A549 (cell line): ENCODE measurements around the gene ISG15. TPM values are rescaled to one million over a fixed set of nuclear protein-coding genes. Genes with fewer than 3 reads are reported as not detected.
"Not testable (repeated sequence)": the region's sequence is repeated elsewhere in the genome, so short reads cannot be mapped to it uniquely, and the experiment has no call there.

Source experiments
- ATAC-seq, 2 experiments: fragments of 200-7000 bp in 1 of 2; fragments of >200 bp in 1 of 2; cut with Nextera tagmentation in 1 of 2; cut with Tn5 transposase in 1 of 2; 3 replicates each; pipeline versions ENCODE4 v1.8.0 to v1.9.1; 2018 to 2020; ENCODE audit warnings: mild to moderate bottlenecking in 1 of 2, moderate library complexity in 1 of 2
- CTCF ChIA-PET: fragments of 300-600 bp; sonication (Branson Sonifier 250); formaldehyde crosslinking; extraction: SDS; loops from one replicate; lab custom pipeline; 2021; ENCODE audit warnings: antibody characterized with exemption, inconsistent platforms; lab: Yijun Ruan, JAX
- POLR2A ChIA-PET: fragments of 350-600 bp; formaldehyde crosslinking; extraction: SDS; loops from one replicate; lab custom pipeline; 2021; ENCODE audit warnings: antibody characterized with exemption, inconsistent platforms; lab: Yijun Ruan, JAX
- DNase-seq, 2 experiments: peaks; one replicate each; pipeline versions ENCODE4 v3.0.0 to v3.0.0-alpha.2; 2011 to 2016; ENCODE audit warnings: low read depth in 1 of 2, low spot score in 1 of 2
- FAIRE-seq: peaks from 2 replicates; lab custom pipeline; 2011; peaks lifted over from hg19 to GRCh38; lab: Jason Lieb, UNC
- H3K27ac ChIP-seq, 2 experiments: fragments of >200 bp; sonication (Bioruptor Twin); formaldehyde crosslinking; 3 replicates each; pipeline ENCODE4 v1.5.1; 2016 to 2017
- H3K4me1 ChIP-seq: fragments of >200 bp; sonication (Bioruptor Twin); formaldehyde crosslinking; 3 replicates; pipeline ENCODE4 v1.6.1; 2016
- H3K4me2 ChIP-seq: fragments of >200 bp; sonication (Bioruptor Twin); formaldehyde crosslinking; 3 replicates; pipeline ENCODE4 v1.6.1; 2016
- H3K4me3 ChIP-seq: fragments of >200 bp; sonication (Bioruptor Twin); formaldehyde crosslinking; 3 replicates; pipeline ENCODE4 v1.5.1; 2016
- H3K9me3 ChIP-seq: fragments of >200 bp; sonication (Bioruptor Twin); formaldehyde crosslinking; 3 replicates; pipeline ENCODE4 v1.6.1; 2016
- CBX2 ChIP-seq: fragments of 200-600 bp; sonication (generic); IDR thresholded peaks from 2 replicates; pipeline ENCODE4 v1.6.1; 2016; ENCODE audit warnings: low read depth, mild to moderate bottlenecking, borderline replicate concordance
- CEBPB ChIP-seq, 2 experiments: fragments of >200 bp in 1 of 2; sonication (Bioruptor Twin) in 1 of 2; formaldehyde crosslinking in 1 of 2; IDR thresholded peaks; 2 replicates each; pipeline ENCODE4 v1.6.1; 2012 to 2016
- E2F6 ChIP-seq: IDR thresholded peaks from 2 replicates; pipeline ENCODE4 v1.6.1; 2012; ENCODE audit warnings: low read depth, borderline replicate concordance
- EHF ChIP-seq: fragments of 250-450 bp; sonication (Bioruptor Pico); IDR thresholded peaks from 2 replicates; pipeline ENCODE4 v1.5.0; 2020; ENCODE audit warnings: mild to moderate bottlenecking
- ELK1 ChIP-seq: fragments of 150-350 bp; IDR thresholded peaks from 2 replicates; pipeline ENCODE4 v1.6.1; 2014; ENCODE audit warnings: low read depth, mild to moderate bottlenecking, low read length
- EP300 ChIP-seq, 2 experiments: fragments of >200 bp; sonication (Bioruptor Twin); formaldehyde crosslinking; IDR thresholded peaks; 2 replicates in 1 of 2; 3 replicates in 1 of 2; pipeline ENCODE4 v1.6.1; 2016 to 2017
- HES2 ChIP-seq: fragments of >200 bp; sonication (Bioruptor Twin); formaldehyde crosslinking; IDR thresholded peaks from 2 replicates; pipeline ENCODE4 v1.6.1; 2016
- HOXA7 ChIP-seq: fragments of 250-450 bp; sonication (Bioruptor Pico); IDR thresholded peaks from 2 replicates; pipeline ENCODE4 v1.5.0; 2020; ENCODE audit warnings: mild to moderate bottlenecking, moderate library complexity
- HOXB5 ChIP-seq: fragments of 250-450 bp; sonication (Bioruptor Pico); IDR thresholded peaks from 2 replicates; pipeline ENCODE4 v1.5.0; 2020; ENCODE audit warnings: mild to moderate bottlenecking, moderate library complexity
- KDM5A ChIP-seq: fragments of 200-600 bp; sonication (generic); IDR thresholded peaks from 2 replicates; pipeline ENCODE4 v1.6.1; 2016; ENCODE audit warnings: antibody characterized with exemption, mild to moderate bottlenecking
- MAZ ChIP-seq: fragments of 150-350 bp; IDR thresholded peaks from 2 replicates; pipeline ENCODE4 v1.6.1; 2014; ENCODE audit warnings: antibody characterized with exemption, low read depth, low read length, borderline replicate concordance
- NFE2L2 ChIP-seq: fragments of 150-350 bp; conservative IDR thresholded peaks from 2 replicates; pipeline ENCODE4 v1.6.1; 2014; ENCODE audit warnings: low read length
- NR3C1 ChIP-seq: fragments of >200 bp; sonication (Bioruptor Twin); formaldehyde crosslinking; IDR thresholded peaks from 3 replicates; pipeline ENCODE4 v1.6.1; 2017
- SREBF2 ChIP-seq: fragments of 450-650 bp; IDR thresholded peaks from 2 replicates; pipeline ENCODE4 v1.6.1; 2014; ENCODE audit warnings: mild to moderate bottlenecking, moderate library complexity
- WGBS: methylation state at CpG from one replicate; pipeline ENCODE4 v1.1.6; 2017; ENCODE audit errors: missing lambda C conversion rate; 5-methylcytosine and 5-hydroxymethylcytosine counted together
- polyA plus RNA-seq, 4 experiments: library from polyadenylated mRNA; depleted of rRNA in 3 of 4; stranded (reverse); fragments of >200 nt; fragmentation: RNase III in 1 of 4; extraction: RNeasy Plus Mini Kit Qiagen cat#74134 plus additional on column Dnase treatment in 1 of 4; gene quantifications; 2 replicates in 3 of 4; 3 replicates in 1 of 4; pipeline ENCODE4 v1.2.3, GENCODE V29; 2011 to 2017

ISG15 gene
- polyA plus RNA-seq, 2 of the 4 experiments (the other 2 are of a cell fraction): 4.6 to 11.2 TPM

GRCh38 chr1:985126-985525, 28.2 kb upstream of the ISG15 start:
- FAIRE-seq (no peak), ATAC-seq (no peak), DNase-seq (no peak)
- H3K4me2 ChIP-seq: no peak overlapping the region
- no peak overlapping the region for H3K27ac ChIP-seq
- no peaks in the 10 kb centered on the region for H3K9me3 ChIP-seq
- no peak overlapping the region for H3K4me3 ChIP-seq
- ChIA-PET POLR2A (no interaction called here), CTCF (interaction anchor here (0.7 to 7.6 kb wide), 13 partner anchors 9 to 330 kb away, joined by 3 to 126 read pairs (median 4); partner anchors contain the start of genes HES4 and ISG15)
- no peaks in the 10 kb centered on the region for H3K4me1 ChIP-seq
- WGBS: 69% methylated on average over 13 of the region's 13 CpGs
- TF ChIP-seq CBX2 (no peak), ELK1 (no peak), HES2 (no peak), NFE2L2 (no peak), E2F6 (no peak), EHF (CRISPR knock-in tag) (no peak), KDM5A (no peak), CEBPB (IDR thresholded peaks at IDR 0.05) (no peak)

GRCh38 chr1:988061-988460, 25.2 kb upstream of the ISG15 start:
- H3K4me1 ChIP-seq, ATAC-seq, H3K27ac ChIP-seq, POLR2A ChIA-PET, DNase-seq, H3K4me2 ChIP-seq, H3K4me3 ChIP-seq, FAIRE-seq: not testable (repeated sequence)
- WGBS: 79% methylated on average over 5 of the region's 5 CpGs
- H3K9me3 ChIP-seq: peaks cover 14% of the 10 kb centered on the region; the same call in 2 of the 3 replicates
- CTCF ChIA-PET: interaction anchor here (0.7 to 1.5 kb wide), 2 partner anchors 15 to 76 kb away, joined by 4 to 7 read pairs; no protein-coding TSS in a partner anchor

GRCh38 chr1:991275-991674, 22.0 kb upstream of the ISG15 start:
- ChIA-PET CTCF (interaction anchor here (1.7 to 4.9 kb wide), 7 partner anchors 7 to 300 kb away, joined by 3 to 48 read pairs (median 7); no protein-coding TSS in a partner anchor), POLR2A (interaction anchor here (0.6 kb wide), 1 partner anchor 416 kb away, joined by 3 read pairs; the partner anchor contains the start of gene MRPL20)
- 97% methylated on average over 6 of the region's 6 CpGs for WGBS
- peaks cover 14% of the 10 kb centered on the region; the same call in 2 of the 3 replicates for H3K9me3 ChIP-seq
- not testable (repeated sequence) for H3K27ac ChIP-seq, H3K4me3 ChIP-seq, H3K4me1 ChIP-seq, FAIRE-seq, H3K4me2 ChIP-seq, ATAC-seq, DNase-seq

GRCh38 chr1:991895-992294, 21.4 kb upstream of the ISG15 start:
- ATAC-seq: no peak
- FAIRE-seq: no peak

More at GRCh38 chr1:991895-992294, 21.4 kb upstream of the ISG15 start:
- TF ChIP-seq HOXB5 (CRISPR knock-in tag): no peak
- no peak for TF ChIP-seq MAZ
- TF ChIP-seq SREBF2: no peak
- no peak for TF ChIP-seq NR3C1
- TF ChIP-seq ELK1: no peak
- no peak for TF ChIP-seq EP300 (IDR thresholded peaks at IDR 0.05)
- no peak for TF ChIP-seq HOXA7 (CRISPR knock-in tag)
- TF ChIP-seq HES2: no peak
- Histone ChIP-seq H3K4me2 (no peak overlapping the region), H3K4me1 (peaks cover 7% of the 10 kb centered on the region), H3K27ac (no peak overlapping the region), H3K4me3 (no peak overlapping the region), H3K9me3 (peaks cover 14% of the 10 kb centered on the region; the same call in 2 of the 3 replicates)
- WGBS: 94% methylated on average over 10 of the region's 10 CpGs
- POLR2A ChIA-PET: interaction anchor here (0.6 kb wide), 1 partner anchor 415 kb away, joined by 3 read pairs; the partner anchor contains the start of gene MRPL20
- CTCF ChIA-PET: interaction anchor here (1.7 to 4.9 kb wide), 7 partner anchors 8 to 300 kb away, joined by 3 to 48 read pairs (median 7); no protein-coding TSS in a partner anchor
- DNase-seq: no peak
